Erythroblast (primary cell): ENCODE results near the gene EMC9.

Experiments used
- DNase-seq, 2 experiments: peaks; one replicate each; lab custom pipeline; 2025; lab: John Stamatoyannopoulos, UW
- GATA1 ChIP-seq: IDR thresholded peaks from 2 replicates; pipeline ENCODE4 v1.6.1; 2011; ENCODE audit warnings: low read depth, mild to moderate bottlenecking, control low read depth, low read length, moderate library complexity
- POLR2A ChIP-seq: IDR thresholded peaks from 2 replicates; pipeline ENCODE4 v1.6.1; 2011; ENCODE audit warnings: mild to moderate bottlenecking, low read length

The EMC9 gene

GRCh38 chr14:24126939-24127338 lies 14.5 kb downstream of the EMC9 start:
- no peak for DNase-seq
- TF ChIP-seq POLR2A: no peak
- TF ChIP-seq GATA1: no peak

- TF ChIP-seq POLR2A (peak; percentile 74), GATA1 (no peak)
- DNase-seq: peak; percentile 89 to 96
These were observed 17.7 kb downstream of the EMC9 start for GRCh38 chr14:24123424-24124417.

GRCh38 chr14:24122898-24123297 lies 18.5 kb downstream of the EMC9 start:
- no peak for DNase-seq
- no peak for TF ChIP-seq GATA1
- TF ChIP-seq POLR2A: no peak

- DNase-seq: no peak
- TF ChIP-seq GATA1 (no peak), POLR2A (no peak)
These were observed 19.0 kb downstream of the EMC9 start for GRCh38 chr14:24122416-24122815.

- DNase-seq: no peak
- TF ChIP-seq POLR2A (no peak), GATA1 (no peak)
These were observed 20.2 kb downstream of the EMC9 start for GRCh38 chr14:24121210-24121609.

DNA sequence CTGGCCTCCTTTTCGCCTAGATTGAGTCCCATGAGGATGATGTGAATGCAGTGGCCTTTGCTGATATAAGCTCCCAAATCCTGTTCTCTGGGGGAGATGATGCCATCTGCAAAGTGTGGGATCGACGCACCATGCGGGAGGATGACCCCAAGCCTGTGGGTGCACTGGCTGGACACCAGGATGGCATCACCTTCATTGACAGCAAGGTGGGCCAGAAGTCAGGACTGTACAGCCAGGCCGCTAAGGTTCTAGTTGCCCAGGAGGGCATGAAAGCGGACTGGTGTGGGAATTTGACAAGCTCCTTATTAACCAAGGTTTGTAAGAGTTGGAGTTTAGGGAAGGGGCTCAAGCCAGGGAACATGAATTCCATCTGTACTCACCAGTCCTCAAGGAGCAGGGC lies 21.7 kb downstream of the EMC9 start:
- no peak for TF ChIP-seq GATA1
- no peak for TF ChIP-seq POLR2A
- DNase-seq: no peak

DNA sequence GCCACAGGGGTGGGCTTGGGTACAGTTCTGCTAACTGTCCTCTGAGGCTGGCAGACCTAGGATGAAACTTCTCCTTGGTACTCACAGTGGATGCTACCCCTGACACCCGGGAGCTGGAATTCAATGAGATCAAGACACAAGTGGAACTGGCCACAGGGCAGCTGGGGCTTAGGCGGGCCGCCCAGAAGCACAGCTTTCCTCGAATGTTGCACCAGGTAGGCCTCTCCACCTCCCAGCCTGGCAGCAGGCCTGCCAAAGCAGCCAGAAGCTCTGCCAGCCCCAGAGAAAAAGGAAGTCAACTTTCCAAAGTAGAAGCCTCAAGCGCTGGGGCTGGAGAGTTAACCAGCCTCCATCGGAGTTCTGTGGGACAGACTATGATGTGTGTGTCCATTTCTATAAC lies 24.2 kb downstream of the EMC9 start:
- no peak for TF ChIP-seq GATA1
- no peak for DNase-seq

GRCh38 chr14:24116128-24116814 lies 25.1 kb downstream of the EMC9 start:
- peak in 1 of 2 experiments; percentile 47 for DNase-seq

GRCh38 chr14:24115422-24116127 lies 25.8 kb downstream of the EMC9 start:
- DNase-seq: peak in 1 of 2 experiments; percentile 55
- no peak for TF ChIP-seq POLR2A
- TF ChIP-seq GATA1: no peak

More at GRCh38 chr14:24116128-24116814, 25.1 kb downstream of the EMC9 start:
- TF ChIP-seq GATA1: no peak
- no peak for TF ChIP-seq POLR2A

DNA sequence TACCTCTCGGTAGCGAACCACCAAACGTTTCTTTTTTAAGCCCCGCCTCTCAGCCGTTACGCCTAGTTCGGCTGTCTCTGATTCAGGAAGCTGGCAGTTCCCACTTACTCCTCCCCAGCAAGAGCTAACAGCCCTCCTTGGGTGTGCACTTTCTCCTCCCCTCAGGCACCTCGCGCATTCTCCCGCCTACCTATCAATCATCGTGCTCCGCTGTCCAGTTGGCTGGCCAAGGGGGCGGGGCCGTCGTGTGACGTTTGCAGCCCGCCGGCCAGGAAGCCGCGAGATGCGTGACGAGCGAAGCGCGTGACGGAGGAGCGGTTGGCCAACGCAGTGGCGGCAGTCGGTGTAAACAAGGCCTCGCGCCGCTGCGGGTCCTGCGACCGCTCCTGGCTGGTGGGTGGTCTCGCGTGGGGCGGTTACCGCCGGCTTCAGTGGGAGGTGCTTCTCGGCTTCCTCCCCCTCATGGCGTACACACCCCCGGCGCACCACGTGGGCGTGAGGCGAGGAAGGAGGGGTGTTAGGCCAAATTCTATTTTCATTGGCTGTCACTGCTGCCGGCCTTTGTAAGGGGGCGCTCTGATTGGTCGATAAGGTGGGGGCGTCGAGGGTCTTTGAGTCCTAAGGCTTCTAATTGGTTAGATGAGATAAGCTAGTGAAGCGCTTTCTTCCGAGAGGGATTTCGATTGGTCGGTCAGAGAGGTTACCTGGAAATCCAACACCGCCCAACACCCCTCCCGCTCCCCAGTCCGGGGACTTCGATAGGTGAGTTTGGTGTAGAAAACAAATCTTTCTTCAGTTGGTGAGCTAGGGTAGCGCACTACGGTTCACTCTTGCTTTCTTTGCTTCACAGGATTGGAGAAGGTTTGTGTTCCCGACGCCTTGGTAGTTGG lies 26.6 kb downstream of the EMC9 start, which contains the start of the genes DCAF11 and NRL:
TSS of gene DCAF11 (plus strand) at position 246 of the 890 bp plus-strand sequence. CDS start 818 bp downstream, outside the sequence.
TSS of gene NRL (minus strand) at position 418 of the 890 bp plus-strand sequence. CDS start 32,101 bp downstream, outside the sequence.
- peak; percentile 100 for DNase-seq
- TF ChIP-seq GATA1 (no peak), POLR2A (peak; percentile 83)

- TF ChIP-seq GATA1 (no peak), POLR2A (peak; percentile 88)
- peak; percentile 91 to 92 for DNase-seq
These were observed 27.4 kb downstream of the EMC9 start for GRCh38 chr14:24113801-24114531.

GRCh38 chr14:24113379-24113800 lies 28.0 kb downstream of the EMC9 start:
- DNase-seq: no peak
- no peak for TF ChIP-seq POLR2A
- no peak for TF ChIP-seq GATA1
